Measurements from ENCODE around the gene RNF43. TPM values are rescaled to one million over a fixed set of nuclear protein-coding genes. Genes with fewer than 3 reads are reported as not detected.
A peak's percentile ranks its signal among the peaks of the same experiment; 100 is the strongest.

The RNF43 gene
- total and polyA plus RNA-seq, 7 donors = 0.14 to 19.3 (median 3.4) TPM; not detected in 1

DNA sequence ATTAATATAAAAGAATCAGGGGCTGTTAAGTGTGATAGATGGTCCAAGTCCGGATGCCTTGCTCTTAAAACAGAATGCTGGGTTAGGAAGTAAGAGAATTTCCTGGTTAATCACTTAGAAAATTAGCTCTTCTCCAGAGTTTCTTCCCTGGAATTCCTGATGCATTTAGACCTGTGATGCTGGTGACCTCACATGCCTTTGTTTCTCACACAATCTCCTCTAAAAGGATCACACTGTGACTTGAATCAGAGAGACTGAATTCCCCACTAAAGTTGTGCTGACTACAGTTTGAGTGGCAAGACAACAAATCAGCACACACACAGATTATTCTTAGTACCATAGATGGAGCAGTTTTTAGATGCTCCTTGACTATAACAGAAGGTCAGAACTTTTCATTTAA, 4.4 kb upstream of the RNF43 start:
- 79 to 84% methylated on average over 1 of the region's 1 CpG for WGBS, 2 donors
- intact Hi-C loops (cut with DNase I) = no loop called here

DNA sequence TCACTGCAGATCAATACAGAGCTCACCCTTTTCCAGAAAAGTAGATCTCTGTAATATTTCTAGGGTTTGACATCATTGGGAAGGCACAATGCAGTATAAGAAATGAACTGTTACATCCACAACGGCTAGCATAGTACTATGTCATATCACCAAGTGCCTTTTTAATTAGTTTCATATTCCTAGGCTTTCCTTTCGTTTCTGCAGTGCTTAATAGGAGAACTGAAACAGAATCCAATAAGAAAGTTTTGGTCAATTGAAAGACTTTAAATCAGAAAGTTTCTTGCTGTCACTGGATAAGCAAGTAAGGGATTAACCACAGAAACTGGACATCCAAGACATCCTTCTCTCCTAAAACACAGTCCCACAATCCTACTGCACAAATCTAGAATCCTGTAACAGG, 3.5 kb upstream of the RNF43 start:
- no peak overlapping the region for H3K4me3 ChIP-seq
- intact Hi-C loops (cut with DNase I) = no loop called here
- H3K27ac ChIP-seq = no peak overlapping the region
- no peaks in the 10 kb centered on the region for H3K27me3 ChIP-seq
- WGBS, 2 donors = 74 to 84% methylated on average over 2 of the region's 2 CpGs
- H3K9me3 ChIP-seq = no peaks in the 10 kb centered on the region
- DNase-seq = no peak
- no peaks in the 10 kb centered on the region for H3K36me3 ChIP-seq
- H3K4me1 ChIP-seq = peaks cover 0 to 7% (median 2%) of the 10 kb centered on the region in 4 donors
- TF ChIP-seq EP300 (IDR thresholded peaks at IDR 0.05) (no peak), POLR2AphosphoS5 (IDR thresholded peaks at IDR 0.05) (no peak), POLR2A (IDR thresholded peaks at IDR 0.05) (no peak)
- TF ChIP-seq, protein P1, sequence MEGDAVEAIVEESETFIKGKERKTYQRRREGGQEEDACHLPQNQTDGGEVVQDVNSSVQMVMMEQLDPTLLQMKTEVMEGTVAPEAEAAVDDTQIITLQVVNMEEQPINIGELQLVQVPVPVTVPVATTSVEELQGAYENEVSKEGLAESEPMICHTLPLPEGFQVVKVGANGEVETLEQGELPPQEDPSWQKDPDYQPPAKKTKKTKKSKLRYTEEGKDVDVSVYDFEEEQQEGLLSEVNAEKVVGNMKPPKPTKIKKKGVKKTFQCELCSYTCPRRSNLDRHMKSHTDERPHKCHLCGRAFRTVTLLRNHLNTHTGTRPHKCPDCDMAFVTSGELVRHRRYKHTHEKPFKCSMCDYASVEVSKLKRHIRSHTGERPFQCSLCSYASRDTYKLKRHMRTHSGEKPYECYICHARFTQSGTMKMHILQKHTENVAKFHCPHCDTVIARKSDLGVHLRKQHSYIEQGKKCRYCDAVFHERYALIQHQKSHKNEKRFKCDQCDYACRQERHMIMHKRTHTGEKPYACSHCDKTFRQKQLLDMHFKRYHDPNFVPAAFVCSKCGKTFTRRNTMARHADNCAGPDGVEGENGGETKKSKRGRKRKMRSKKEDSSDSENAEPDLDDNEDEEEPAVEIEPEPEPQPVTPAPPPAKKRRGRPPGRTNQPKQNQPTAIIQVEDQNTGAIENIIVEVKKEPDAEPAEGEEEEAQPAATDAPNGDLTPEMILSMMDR (IDR thresholded peaks at IDR 0.05) = no peak

More for the DNA sequence above, 4.4 kb upstream of the RNF43 start:
- H3K4me1 ChIP-seq = peaks cover 0 to 7% (median 2%) of the 10 kb centered on the region in 4 donors
- DNase-seq = no peak
- H3K36me3 ChIP-seq = no peaks in the 10 kb centered on the region
- TF ChIP-seq POLR2AphosphoS5 (IDR thresholded peaks at IDR 0.05) = no peak
- no peaks in the 10 kb centered on the region for H3K27me3 ChIP-seq
- H3K27ac ChIP-seq = no peak overlapping the region
- H3K4me3 ChIP-seq = no peak overlapping the region
- no peaks in the 10 kb centered on the region for H3K9me3 ChIP-seq

DNA sequence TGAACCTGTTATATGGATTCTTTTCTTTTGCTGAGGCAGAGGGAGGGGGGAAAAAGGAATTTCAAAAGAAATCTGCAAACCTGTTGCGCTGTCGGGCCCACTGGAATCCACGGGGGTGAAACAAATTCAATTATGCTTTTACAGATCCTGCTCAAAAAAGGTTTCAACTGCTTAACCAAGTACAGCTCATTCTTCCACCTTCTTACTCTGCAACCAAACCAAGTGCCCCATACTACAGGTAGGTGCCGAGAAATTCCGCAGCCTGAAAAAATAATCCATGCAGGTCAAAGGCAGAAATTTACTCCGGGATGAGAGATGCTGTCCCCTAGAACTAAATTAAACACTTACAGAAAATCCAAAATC, 416 bp downstream of the RNF43 start:
- Histone ChIP-seq H3K27me3 (no peaks in the 10 kb centered on the region), H3K9me3 (no peaks in the 10 kb centered on the region), H3K36me3 (no peaks in the 10 kb centered on the region), H3K27ac (peak overlapping the region; percentile 7 to 54 (median 48)), H3K4me1 (peaks cover 0 to 7% (median 2%) of the 10 kb centered on the region in 4 donors), H3K4me3 (peak overlapping the region; percentile 23 to 42 (median 36))
- intact Hi-C loops (cut with DNase I) = loop anchor here (2.0 to 5.0 kb wide), 3 partner anchors 64 to 168 kb away; partner anchors contain the start of gene SUPT4H1
- no peak for DNase-seq
- TF ChIP-seq, protein P1 (IDR thresholded peaks at IDR 0.05) = no peak
- no peak for TF ChIP-seq EP300 (IDR thresholded peaks at IDR 0.05)
- no peak for TF ChIP-seq POLR2A (IDR thresholded peaks at IDR 0.05)
- no peak for TF ChIP-seq POLR2AphosphoS5 (IDR thresholded peaks at IDR 0.05)
- 15 to 59% methylated on average over 6 of the region's 6 CpGs for WGBS, 2 donors

DNA sequence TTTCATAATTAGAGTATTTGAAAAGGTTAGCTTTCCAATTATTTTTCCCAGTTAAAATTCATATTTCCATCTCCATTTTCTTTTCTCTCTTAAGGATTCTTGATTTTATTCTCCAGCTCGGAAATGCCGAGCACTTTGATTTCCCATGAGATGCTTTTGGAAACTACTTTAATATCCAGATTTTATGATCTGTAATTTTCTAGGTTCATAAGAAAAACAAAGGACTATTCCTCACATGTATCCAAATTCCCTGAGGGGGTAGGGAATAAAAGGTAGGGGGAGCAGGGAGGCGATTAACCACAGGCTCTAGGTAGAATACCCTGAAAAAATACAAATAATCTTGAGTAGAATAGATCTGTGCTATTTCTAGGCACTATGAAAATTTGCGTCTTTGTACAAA, 938 bp downstream of the RNF43 start:
- Histone ChIP-seq H3K27me3 (no peaks in the 10 kb centered on the region), H3K4me1 (peaks cover 0 to 7% (median 2%) of the 10 kb centered on the region in 4 donors), H3K9me3 (no peaks in the 10 kb centered on the region), H3K4me3 (peak overlapping the region in 1 of 4 donors; percentile 38), H3K36me3 (no peaks in the 10 kb centered on the region), H3K27ac (peak overlapping the region in 1 of 4 donors; percentile 44)
- DNase-seq = no peak
- TF ChIP-seq EP300 (IDR thresholded peaks at IDR 0.05) = no peak
- no peak for TF ChIP-seq POLR2A (IDR thresholded peaks at IDR 0.05)
- no peak for TF ChIP-seq POLR2AphosphoS5 (IDR thresholded peaks at IDR 0.05)
- TF ChIP-seq, protein P1 (IDR thresholded peaks at IDR 0.05) = no peak
- 19 to 75% methylated on average over 4 of the region's 4 CpGs for WGBS, 2 donors
- intact Hi-C loops (cut with DNase I) = loop anchor here (2.0 to 5.0 kb wide), 3 partner anchors 64 to 168 kb away; partner anchors contain the start of gene SUPT4H1

DNA sequence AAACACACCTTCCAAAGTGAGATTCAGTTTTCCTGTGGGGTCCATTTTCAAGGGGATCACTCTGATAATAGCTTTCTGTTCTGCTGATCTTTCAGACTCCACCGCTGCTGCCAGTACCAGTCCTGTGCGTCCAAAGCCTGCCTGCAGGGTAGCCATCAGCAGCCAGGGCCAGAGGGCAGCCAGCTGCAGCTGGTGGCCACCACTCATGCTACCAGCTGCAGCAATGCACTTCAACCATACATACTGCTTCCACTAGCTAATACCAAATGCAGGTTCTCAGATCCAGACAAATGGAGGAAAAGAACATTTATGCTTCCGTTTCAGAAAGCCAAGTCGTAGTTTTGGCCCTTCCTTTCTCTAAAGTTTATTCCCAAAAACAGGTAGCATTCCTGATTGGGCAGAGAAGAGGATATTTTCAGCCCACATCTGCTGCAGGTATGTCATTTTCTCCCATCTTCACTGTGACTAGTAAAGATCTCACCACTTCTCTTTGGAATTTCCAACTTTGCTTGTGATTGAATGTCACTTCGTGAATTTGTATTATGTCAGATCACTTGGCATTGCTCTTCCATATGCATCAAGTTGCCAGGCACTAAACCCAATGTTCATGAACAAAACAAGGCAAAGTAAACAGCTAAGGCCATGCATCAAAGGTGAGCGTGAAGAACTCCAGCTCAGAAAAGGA, 1.8 kb downstream of the RNF43 start:
- H3K9me3 ChIP-seq = no peaks in the 10 kb centered on the region
- no peak overlapping the region for H3K4me3 ChIP-seq
- H3K27ac ChIP-seq = no peak overlapping the region
- intact Hi-C loops (cut with DNase I) = loop anchor here (2.0 to 5.0 kb wide), 3 partner anchors 63 to 167 kb away; partner anchors contain the start of gene SUPT4H1
- no peak for DNase-seq
- TF ChIP-seq POLR2AphosphoS5 (IDR thresholded peaks at IDR 0.05) = no peak
- no peak for TF ChIP-seq POLR2A (IDR thresholded peaks at IDR 0.05)
- TF ChIP-seq EP300 (IDR thresholded peaks at IDR 0.05) = no peak
- TF ChIP-seq, protein P1 (IDR thresholded peaks at IDR 0.05) = no peak
- 12 to 76% methylated on average over 6 of the region's 6 CpGs for WGBS, 2 donors
- H3K27me3 ChIP-seq = no peaks in the 10 kb centered on the region
- H3K4me1 ChIP-seq = peaks cover 0 to 7% (median 2%) of the 10 kb centered on the region in 4 donors
- H3K36me3 ChIP-seq = no peaks in the 10 kb centered on the region

Data from sigmoid colon (tissue), 7 donors.